ENCODE data around the gene MEIS2.

Gene MEIS2

GRCh38 chr15:36888011-36888992 lies 212.0 kb downstream of the MEIS2 start:
- Histone ChIP-seq H3K4me1 (ENCODE audit: insufficient read depth, low read length, poor library complexity, severe bottlenecking) (no peaks in the 10 kb centered on the region), H4K20me1 (ENCODE audit: insufficient read depth, low read length, poor library complexity, severe bottlenecking) (no peaks in the 10 kb centered on the region), H3K9me3 (ENCODE audit: insufficient read depth, low read depth, low read length) (no peaks in the 10 kb centered on the region), H3F3A (ENCODE audit: low read depth) (no peaks in the 10 kb centered on the region), H2AFZ (ENCODE audit: low read length) (no peak overlapping the region), H3K79me2 (ENCODE audit: insufficient read depth, low read length) (no peaks in the 10 kb centered on the region), H3K9ac (ENCODE audit: low read depth, low read length, poor library complexity, severe bottlenecking) (no peak overlapping the region), H3K9me2 (replicated peaks; ENCODE audit: low read depth, low read length) (no peaks in the 10 kb centered on the region), H3K27me3 (ENCODE audit: insufficient read depth, low read length, poor library complexity, severe bottlenecking) (no peaks in the 10 kb centered on the region), H3K4me3 (ENCODE audit: low read length, poor library complexity, severe bottlenecking) (no peak overlapping the region), H3K4me2 (ENCODE audit: low read depth, low read length, poor library complexity, severe bottlenecking) (no peak overlapping the region), H3K36me3 (ENCODE audit: insufficient read depth, low read length) (no peaks in the 10 kb centered on the region)
- TF ChIP-seq CTCF (conservative IDR thresholded peaks at IDR 0.05; ENCODE audit: low read length) (no peak), EZH2phosphoT487 (IDR thresholded peaks at IDR 0.05; ENCODE audit: borderline replicate concordance) (no peak)

- H3K79me2 ChIP-seq (ENCODE audit: insufficient read depth, low read length), result no peaks in the 10 kb centered on the region
- H3K9me2 ChIP-seq (replicated peaks; ENCODE audit: low read depth, low read length), result no peaks in the 10 kb centered on the region
These were observed 213.0 kb downstream of the MEIS2 start for GRCh38 chr15:36887214-36887961.

GRCh38 chr15:36886701-36887100 lies 213.6 kb downstream of the MEIS2 start:
- no peak overlapping the region for H2AFZ ChIP-seq (ENCODE audit: low read length)
- no peaks in the 10 kb centered on the region for H3F3A ChIP-seq (ENCODE audit: low read depth)
- no peaks in the 10 kb centered on the region for H3K79me2 ChIP-seq (ENCODE audit: insufficient read depth, low read length)
- H3K27me3 ChIP-seq (ENCODE audit: insufficient read depth, low read length, poor library complexity, severe bottlenecking), result peaks cover 3% of the 10 kb centered on the region
- H3K4me1 ChIP-seq (ENCODE audit: insufficient read depth, low read length, poor library complexity, severe bottlenecking), result no peaks in the 10 kb centered on the region
- H4K20me1 ChIP-seq (ENCODE audit: insufficient read depth, low read length, poor library complexity, severe bottlenecking), result no peaks in the 10 kb centered on the region
- H3K4me3 ChIP-seq (ENCODE audit: low read length, poor library complexity, severe bottlenecking), result no peak overlapping the region
- H3K36me3 ChIP-seq (ENCODE audit: insufficient read depth, low read length), result no peaks in the 10 kb centered on the region
- H3K9ac ChIP-seq (ENCODE audit: low read depth, low read length, poor library complexity, severe bottlenecking), result no peak overlapping the region
- H3K4me2 ChIP-seq (ENCODE audit: low read depth, low read length, poor library complexity, severe bottlenecking), result no peak overlapping the region
- H3K9me2 ChIP-seq (replicated peaks; ENCODE audit: low read depth, low read length), result no peaks in the 10 kb centered on the region
- TF ChIP-seq EZH2phosphoT487 (IDR thresholded peaks at IDR 0.05; ENCODE audit: borderline replicate concordance), result no peak
- TF ChIP-seq CTCF (conservative IDR thresholded peaks at IDR 0.05; ENCODE audit: low read length), result no peak
- H3K9me3 ChIP-seq (ENCODE audit: insufficient read depth, low read depth, low read length), result no peaks in the 10 kb centered on the region

More at GRCh38 chr15:36887214-36887961, 213.0 kb downstream of the MEIS2 start:
- H4K20me1 ChIP-seq (ENCODE audit: insufficient read depth, low read length, poor library complexity, severe bottlenecking), result no peaks in the 10 kb centered on the region
- no peaks in the 10 kb centered on the region for H3F3A ChIP-seq (ENCODE audit: low read depth)
- H3K4me3 ChIP-seq (ENCODE audit: low read length, poor library complexity, severe bottlenecking), result no peak overlapping the region
- no peaks in the 10 kb centered on the region for H3K9me3 ChIP-seq (ENCODE audit: insufficient read depth, low read depth, low read length)
- no peak overlapping the region for H3K9ac ChIP-seq (ENCODE audit: low read depth, low read length, poor library complexity, severe bottlenecking)
- no peaks in the 10 kb centered on the region for H3K27me3 ChIP-seq (ENCODE audit: insufficient read depth, low read length, poor library complexity, severe bottlenecking)
- H3K36me3 ChIP-seq (ENCODE audit: insufficient read depth, low read length), result no peaks in the 10 kb centered on the region
- no peaks in the 10 kb centered on the region for H3K4me1 ChIP-seq (ENCODE audit: insufficient read depth, low read length, poor library complexity, severe bottlenecking)
- no peak for TF ChIP-seq EZH2phosphoT487 (IDR thresholded peaks at IDR 0.05; ENCODE audit: borderline replicate concordance)
- TF ChIP-seq CTCF (conservative IDR thresholded peaks at IDR 0.05; ENCODE audit: low read length), result no peak
- H2AFZ ChIP-seq (ENCODE audit: low read length), result no peak overlapping the region
- no peak overlapping the region for H3K4me2 ChIP-seq (ENCODE audit: low read depth, low read length, poor library complexity, severe bottlenecking)
